Endothelial cell (in vitro differentiated cells): ENCODE measurements around the gene HTR7. TPM values are rescaled to one million over a fixed set of nuclear protein-coding genes. Genes with fewer than 3 reads are reported as not detected.
A peak's percentile ranks its signal among the peaks of the same experiment; 100 is the strongest.
"Not testable (repeated sequence)": the region's sequence is repeated elsewhere in the genome, so short reads cannot be mapped to it uniquely, and the experiment has no call there.

Source experiments
- DNase-seq: peaks from one replicate; pipeline ENCODE4 v3.0.0; 2021; ENCODE audit warnings: low spot score
- H3K27ac Mint-ChIP-seq: one replicate; pipeline ENCODE4 v1.8.0; 2021; ENCODE audit warnings: mixed read lengths, inconsistent platforms; ENCODE audit not compliant: unreplicated experiment
- H3K27me3 Mint-ChIP-seq: one replicate; pipeline ENCODE4 v1.8.0; 2021; ENCODE audit warnings: mild to moderate bottlenecking, moderate library complexity, mixed read lengths, inconsistent platforms; ENCODE audit not compliant: unreplicated experiment
- H3K36me3 Mint-ChIP-seq: one replicate; pipeline ENCODE4 v1.8.0; 2021; ENCODE audit warnings: mild to moderate bottlenecking, low read depth, mixed read lengths, inconsistent platforms; ENCODE audit not compliant: unreplicated experiment
- H3K4me1 Mint-ChIP-seq: one replicate; pipeline ENCODE4 v1.8.0; 2021; ENCODE audit warnings: mild to moderate bottlenecking, mixed read lengths, inconsistent platforms; ENCODE audit not compliant: unreplicated experiment
- H3K4me3 Mint-ChIP-seq: one replicate; pipeline ENCODE4 v1.8.0; 2021; ENCODE audit warnings: mild to moderate bottlenecking, mixed read lengths, inconsistent platforms; ENCODE audit not compliant: unreplicated experiment
- H3K9me3 Mint-ChIP-seq: one replicate; pipeline ENCODE4 v1.8.0; 2021; ENCODE audit warnings: mixed read lengths, inconsistent platforms; ENCODE audit not compliant: unreplicated experiment
- CTCF ChIP-seq: fragments of 200-600 bp; sonication (generic); IDR thresholded peaks from one replicate; pipeline ENCODE4 v1.5.0; 2021; ENCODE audit warnings: antibody characterized with exemption; ENCODE audit not compliant: unreplicated experiment
- long read RNA-seq: library from polyadenylated mRNA; unstranded; transcript quantifications from one replicate; pipeline ENCODE4 v2.0.0, GENCODE V29; 2020; ENCODE audit not compliant: unreplicated experiment
- total RNA-seq: library from RNA; stranded (reverse); fragmentation: NEBNext Ultra II Directional; extraction: Animal tissue kit (Norgen Biotek cat#: 25700); gene quantifications from one replicate; pipeline ENCODE4 v1.2.1, GENCODE V29; 2021; ENCODE audit not compliant: unreplicated experiment

HTR7 gene
- total RNA-seq: 7.3 TPM
- long read RNA-seq, partial matches to known transcripts: 1 of 2 reads
- long read RNA-seq, other reads (novel, unspliced or antisense): 1 of 2 reads

GRCh38 chr10:90857635-90858460, at the start of gene HTR7:
HTR7 (minus strand) TSS chr10:90858039; CDS start chr10:90857671, 368 bp downstream.
- Mint-ChIP-seq H3K36me3 (no peaks in the 10 kb centered on the region), H3K27me3 (peaks cover 6% of the 10 kb centered on the region), H3K27ac (peak within 1 kb of the TSS; percentile 64), H3K4me1 (peaks cover 8% of the 10 kb centered on the region), H3K4me3 (peak within 1 kb of the TSS; percentile 94), H3K9me3 (no peaks in the 10 kb centered on the region)
- peak; percentile 67 for TF ChIP-seq CTCF
- DNase-seq: peak; percentile 80

GRCh38 chr10:90906596-90906995, 48.8 kb upstream of the HTR7 start:
- H3K4me1 Mint-ChIP-seq: peaks cover 11% of the 10 kb centered on the region
- no peak overlapping the region for H3K27ac Mint-ChIP-seq
- H3K4me3 Mint-ChIP-seq: no peak overlapping the region
- no peaks in the 10 kb centered on the region for H3K9me3 Mint-ChIP-seq
- peaks cover 10% of the 10 kb centered on the region for H3K36me3 Mint-ChIP-seq
- no peak for TF ChIP-seq CTCF
- DNase-seq: no peak
- peaks cover 4% of the 10 kb centered on the region for H3K27me3 Mint-ChIP-seq

GRCh38 chr10:90905925-90906324, 48.1 kb upstream of the HTR7 start:
- H3K4me1 Mint-ChIP-seq: peaks cover 11% of the 10 kb centered on the region
- H3K9me3 Mint-ChIP-seq: no peaks in the 10 kb centered on the region
- no peak for TF ChIP-seq CTCF
- H3K4me3 Mint-ChIP-seq: no peak overlapping the region
- H3K36me3 Mint-ChIP-seq: peaks cover 10% of the 10 kb centered on the region
- H3K27me3 Mint-ChIP-seq: peaks cover 2% of the 10 kb centered on the region
- H3K27ac Mint-ChIP-seq: peak overlapping the region; percentile 6
- DNase-seq: no peak

GRCh38 chr10:90896916-90897315, 39.1 kb upstream of the HTR7 start:
- H3K36me3 Mint-ChIP-seq, H3K4me3 Mint-ChIP-seq, H3K9me3 Mint-ChIP-seq, H3K27ac Mint-ChIP-seq, DNase-seq, H3K4me1 Mint-ChIP-seq, H3K27me3 Mint-ChIP-seq: not testable (repeated sequence)

- no peak for DNase-seq
- no peak overlapping the region for H3K27ac Mint-ChIP-seq
- H3K36me3 Mint-ChIP-seq: peaks cover 16% of the 10 kb centered on the region
- H3K4me3 Mint-ChIP-seq: no peak overlapping the region
- H3K9me3 Mint-ChIP-seq: no peaks in the 10 kb centered on the region
- no peak for TF ChIP-seq CTCF
- H3K27me3 Mint-ChIP-seq: no peaks in the 10 kb centered on the region
- H3K4me1 Mint-ChIP-seq: no peaks in the 10 kb centered on the region
Measured at GRCh38 chr10:90893190-90893589, 35.4 kb upstream of the HTR7 start.
